Stimulated activated CD8-positive, alpha-beta memory T cell treated with anti-CD3 and anti-CD28 coated beads, Interleukin-4, amount 100 ng/mL, for 48 hours (primary cell): ENCODE results near the gene SALL1.

Experiments
- DNase-seq: peaks from one replicate; pipeline ENCODE4 v3.0.0-alpha.2; 2020

The SALL1 gene

DNA sequence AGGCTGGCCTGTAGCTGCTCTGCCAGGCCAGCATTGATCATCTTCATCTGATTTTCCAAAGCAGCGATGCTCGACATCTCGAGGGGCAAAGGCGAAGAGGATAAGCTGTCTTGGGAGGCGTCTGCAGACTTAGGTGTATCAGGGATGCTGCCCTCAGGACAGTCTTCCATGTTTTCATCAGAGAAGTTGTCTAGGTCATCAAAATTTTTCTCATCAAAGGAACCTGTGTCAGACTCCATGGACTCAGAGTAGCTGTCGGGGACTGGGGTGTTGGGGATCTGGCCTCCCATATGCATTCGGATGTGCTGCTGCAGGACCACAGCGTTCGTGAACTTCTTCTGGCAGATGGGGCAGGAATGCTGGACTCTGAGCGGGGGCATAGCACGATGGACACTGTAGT, 11.5 kb downstream of the SALL1 start:
- no peak for DNase-seq

DNA sequence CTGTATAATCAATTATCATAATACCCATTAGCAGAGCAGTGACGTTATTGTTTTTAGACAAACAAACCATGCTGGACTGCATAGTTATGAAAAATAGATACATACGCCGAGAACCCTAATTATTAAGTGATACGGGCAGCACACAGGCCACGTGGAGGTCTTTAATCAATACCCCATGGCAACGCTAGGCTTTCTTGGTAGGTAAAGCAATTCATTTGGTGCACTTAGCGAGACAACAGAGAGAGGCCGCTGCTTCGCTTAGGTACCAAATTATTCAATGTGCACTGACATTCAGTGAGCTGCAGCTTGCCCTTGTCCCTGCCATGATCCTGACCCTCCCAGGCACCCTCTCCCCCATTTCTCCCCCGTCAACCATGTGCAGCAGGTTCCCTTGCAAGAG, 12.9 kb downstream of the SALL1 start:
- DNase-seq = no peak

DNA sequence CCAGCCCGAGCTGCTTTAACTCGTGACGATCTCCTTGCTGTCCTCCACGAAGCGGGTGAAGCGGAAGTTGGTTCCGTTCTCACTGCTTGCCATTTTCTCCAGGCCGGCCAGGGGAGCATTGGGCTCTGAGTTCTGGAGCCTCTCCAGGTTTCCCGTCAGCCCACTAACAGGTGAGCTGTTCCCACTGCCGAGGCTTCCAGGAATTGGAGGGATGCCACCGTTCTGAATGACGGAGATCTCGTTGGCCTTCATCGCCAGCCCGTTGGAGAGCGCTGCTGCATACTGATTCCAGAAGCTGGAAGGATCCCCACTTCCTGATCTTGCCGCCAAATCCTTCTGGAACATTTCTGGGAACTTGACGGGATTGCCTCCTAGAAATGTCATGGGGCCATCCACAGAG, 14.0 kb downstream of the SALL1 start:
- DNase-seq = no peak

DNA sequence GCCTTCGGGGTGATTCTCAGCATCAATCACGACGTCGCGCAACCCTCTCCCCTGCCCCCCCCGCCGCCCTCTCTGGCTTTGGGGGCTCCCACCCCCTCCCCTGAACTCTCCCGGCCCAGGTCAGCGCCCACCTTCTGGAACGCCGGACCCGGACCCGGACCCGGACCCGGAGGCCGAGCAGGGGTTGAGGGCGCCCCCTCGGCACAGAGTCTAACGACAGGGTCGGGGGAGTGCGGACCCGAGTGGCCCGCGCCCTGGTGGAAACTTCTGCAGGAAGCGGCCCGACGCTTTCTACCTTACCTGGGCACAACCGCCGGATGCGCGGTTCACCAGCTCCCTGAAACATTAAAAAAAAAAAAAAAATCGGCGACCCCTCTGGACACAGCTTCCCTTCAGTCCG, 16.2 kb downstream of the SALL1 start:
- DNase-seq = no peak

DNA sequence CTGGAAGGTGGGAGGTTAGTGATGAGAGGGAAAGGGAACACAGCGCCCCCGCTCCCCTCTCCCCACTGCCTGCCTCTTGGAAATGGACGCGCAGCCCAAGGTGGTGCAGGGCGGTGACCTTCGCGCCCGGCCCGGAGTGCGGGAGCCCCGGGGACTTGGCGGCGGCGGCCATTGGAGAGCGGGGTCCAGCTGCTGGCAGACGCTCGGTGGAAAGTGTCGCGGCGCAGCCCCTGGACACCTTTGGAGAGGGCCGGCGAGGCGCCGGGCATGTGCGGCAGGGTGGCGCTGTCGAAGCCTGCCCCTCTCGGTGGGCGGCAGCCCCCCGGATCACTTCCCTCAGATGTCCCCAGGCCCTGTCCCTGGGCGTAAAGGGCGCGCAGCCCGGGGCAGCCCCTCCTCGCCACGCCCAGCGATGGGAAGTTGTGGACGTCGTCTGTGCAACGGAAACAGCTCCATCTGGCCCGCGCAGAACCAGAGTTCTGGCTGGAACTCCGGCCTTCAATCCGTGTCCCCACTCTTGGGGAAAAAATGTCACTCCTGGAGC, 16.7 kb downstream of the SALL1 start:
- DNase-seq = no peak

DNA sequence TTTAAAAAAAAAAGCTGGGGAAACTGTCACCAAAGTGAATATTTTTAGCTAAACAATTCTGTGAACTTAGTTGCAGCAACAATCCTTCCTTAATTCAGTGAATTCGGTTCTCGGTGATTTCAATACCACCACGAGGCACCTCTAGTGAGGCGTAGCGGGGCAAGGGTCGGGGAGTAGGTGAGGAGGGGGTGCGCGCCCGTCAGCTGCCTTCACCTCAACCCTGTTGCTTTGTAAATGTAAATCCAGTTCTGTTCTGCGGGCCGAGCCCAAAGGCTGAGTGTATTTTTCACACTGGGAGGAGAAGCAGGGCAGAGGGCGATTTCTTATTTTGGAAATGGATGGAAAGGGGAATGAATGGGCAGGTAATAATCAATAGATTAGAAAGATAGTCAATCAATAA, 17.4 kb downstream of the SALL1 start:
- DNase-seq = no peak

DNA sequence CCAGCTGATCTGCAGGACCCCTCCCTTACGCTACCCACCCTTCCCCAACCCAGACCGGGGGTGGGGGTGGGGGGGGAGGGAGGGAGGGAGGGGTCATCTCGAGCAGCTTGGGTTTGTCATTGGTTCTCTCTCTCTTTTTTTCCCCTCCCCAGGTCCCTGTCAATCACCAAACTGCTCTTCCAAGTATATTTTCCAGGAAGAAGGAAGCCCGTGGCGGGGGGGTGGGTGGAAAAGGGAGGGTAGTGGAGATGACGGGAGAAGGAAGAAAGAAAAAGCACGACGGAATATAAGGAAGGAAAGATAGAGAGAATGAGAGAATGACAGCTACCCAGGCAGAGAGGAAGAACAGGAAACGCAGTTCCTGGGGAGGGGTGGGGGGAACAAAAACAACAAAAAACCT, 17.9 kb downstream of the SALL1 start:
- no peak for DNase-seq

DNA sequence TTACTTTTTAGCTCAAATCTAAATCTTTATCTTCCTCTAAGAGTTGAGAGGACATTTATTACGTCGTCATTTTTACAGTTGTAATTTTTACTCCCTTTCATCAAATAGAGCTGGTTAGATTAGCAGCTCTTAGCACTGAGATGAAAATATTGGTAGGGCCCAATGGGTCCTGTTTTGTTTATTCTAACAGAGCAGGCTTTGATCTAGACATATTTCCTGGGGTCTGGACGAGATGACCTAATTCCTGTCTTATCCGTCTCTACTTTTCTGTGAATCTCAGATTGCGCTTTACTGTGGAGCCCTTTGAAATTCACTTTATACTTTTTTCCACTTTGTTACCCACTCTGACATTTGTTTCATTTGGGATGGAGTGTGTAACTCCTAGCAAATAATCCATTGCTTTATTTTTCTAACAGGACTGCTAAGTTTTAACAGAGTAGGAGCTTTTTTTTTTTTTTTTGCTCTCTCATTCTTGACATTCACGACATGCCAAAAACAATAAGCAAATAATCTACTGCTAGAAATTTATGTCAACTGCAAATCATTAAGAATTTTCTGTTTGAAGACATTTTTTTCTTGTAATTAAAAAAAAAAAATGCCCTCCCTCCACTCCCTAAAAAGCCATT, 18.5 kb downstream of the SALL1 start:
- DNase-seq = no peak

DNA sequence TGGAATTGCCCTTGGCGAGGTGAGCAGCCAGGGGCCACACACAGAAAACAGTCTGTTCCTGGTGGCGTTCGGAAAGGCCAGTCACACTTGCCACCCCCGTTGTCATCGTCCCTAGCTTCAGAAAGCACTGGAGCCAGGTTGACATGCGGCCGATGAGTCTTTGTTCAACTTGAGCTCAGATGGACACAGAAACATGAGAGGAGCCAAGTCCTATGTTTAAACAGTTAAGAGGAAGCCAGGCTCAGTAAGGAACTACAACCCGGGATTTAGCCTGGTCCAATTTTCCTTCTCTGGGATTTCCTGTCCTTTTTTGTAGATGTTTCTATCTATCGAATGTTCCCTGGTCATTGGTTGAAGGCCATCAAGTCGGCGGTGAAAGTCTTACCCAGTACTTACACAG, 19.5 kb downstream of the SALL1 start:
- DNase-seq = no peak

DNA sequence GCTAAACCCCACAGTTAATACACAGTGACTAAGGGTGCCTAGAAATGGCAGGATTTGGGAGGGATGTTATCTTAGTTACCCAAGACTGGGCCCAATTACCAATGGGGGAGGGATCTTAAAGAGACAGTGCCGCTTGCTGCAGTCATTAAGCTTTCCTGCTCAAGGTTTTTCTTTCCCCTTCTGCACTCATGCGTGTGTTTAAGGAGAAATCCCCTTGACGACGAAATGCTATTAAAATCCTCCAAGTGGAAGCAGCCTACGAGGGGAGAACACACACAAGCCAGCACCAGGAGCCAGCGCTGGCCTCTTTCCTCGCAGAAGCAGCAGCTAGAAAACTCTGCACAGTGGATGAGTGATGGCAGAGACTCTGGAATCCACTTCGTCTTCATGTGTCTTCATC, 22.0 kb downstream of the SALL1 start:
- no peak for DNase-seq

DNA sequence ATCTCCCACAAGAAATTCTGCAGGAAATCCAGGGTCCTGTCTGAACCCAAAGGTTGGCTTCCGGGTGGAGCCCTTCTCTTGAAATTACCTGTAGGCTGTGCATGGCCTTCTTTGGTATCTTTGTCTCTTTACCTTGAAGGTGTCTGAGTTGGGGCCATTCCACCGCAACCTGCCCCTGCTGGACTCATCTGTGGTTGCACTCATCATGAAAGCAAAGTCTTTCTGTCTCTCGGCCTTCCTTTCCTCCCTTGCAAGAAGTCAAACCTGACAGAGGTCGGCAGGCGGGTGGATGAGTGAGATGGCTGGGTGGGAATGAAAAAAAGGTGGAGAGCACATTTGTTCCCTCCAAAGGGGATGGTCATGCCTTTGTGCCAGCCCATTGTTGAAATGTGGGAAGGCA, 25.1 kb downstream of the SALL1 start:
- DNase-seq = no peak

DNA sequence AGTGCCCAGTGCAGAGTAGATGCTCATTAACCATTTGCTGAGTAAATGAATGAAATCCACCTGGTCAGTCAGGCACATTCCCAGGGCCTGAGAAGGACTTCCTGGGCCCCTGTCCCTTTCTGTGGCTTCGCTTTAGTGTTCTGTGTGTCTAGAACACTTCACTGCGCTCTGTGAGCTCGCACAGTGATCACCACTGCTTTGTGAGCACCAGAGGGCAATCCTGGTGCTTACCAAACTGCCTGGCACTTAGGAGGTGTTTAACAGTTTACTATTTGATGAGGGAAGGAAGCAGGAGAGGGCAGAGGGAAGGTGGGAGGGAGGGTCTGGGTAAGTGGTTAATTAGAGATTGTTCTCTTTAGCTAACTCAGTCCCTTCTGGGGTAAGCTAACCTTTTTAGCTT, 26.2 kb downstream of the SALL1 start:
- DNase-seq = no peak

DNA sequence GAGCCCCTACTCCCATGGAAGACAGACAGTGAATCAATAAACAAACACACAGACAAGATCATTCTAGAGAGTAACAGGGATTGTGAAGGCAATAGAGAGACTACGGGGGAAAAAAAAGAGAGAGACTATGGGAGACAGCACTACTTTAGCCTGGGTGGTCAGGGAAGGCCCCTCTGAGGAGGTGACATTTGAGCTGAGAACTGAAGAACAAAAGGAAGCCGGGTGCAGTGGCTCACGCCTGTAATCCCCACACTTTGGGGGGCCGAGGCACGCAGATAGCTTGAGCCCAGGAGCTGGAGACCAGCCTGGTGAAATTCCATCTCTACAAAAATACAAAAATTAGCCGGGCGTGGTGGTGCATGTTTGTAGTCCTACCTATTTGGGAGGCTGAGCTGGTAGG, 29.2 kb downstream of the SALL1 start:
- no peak for DNase-seq

DNA sequence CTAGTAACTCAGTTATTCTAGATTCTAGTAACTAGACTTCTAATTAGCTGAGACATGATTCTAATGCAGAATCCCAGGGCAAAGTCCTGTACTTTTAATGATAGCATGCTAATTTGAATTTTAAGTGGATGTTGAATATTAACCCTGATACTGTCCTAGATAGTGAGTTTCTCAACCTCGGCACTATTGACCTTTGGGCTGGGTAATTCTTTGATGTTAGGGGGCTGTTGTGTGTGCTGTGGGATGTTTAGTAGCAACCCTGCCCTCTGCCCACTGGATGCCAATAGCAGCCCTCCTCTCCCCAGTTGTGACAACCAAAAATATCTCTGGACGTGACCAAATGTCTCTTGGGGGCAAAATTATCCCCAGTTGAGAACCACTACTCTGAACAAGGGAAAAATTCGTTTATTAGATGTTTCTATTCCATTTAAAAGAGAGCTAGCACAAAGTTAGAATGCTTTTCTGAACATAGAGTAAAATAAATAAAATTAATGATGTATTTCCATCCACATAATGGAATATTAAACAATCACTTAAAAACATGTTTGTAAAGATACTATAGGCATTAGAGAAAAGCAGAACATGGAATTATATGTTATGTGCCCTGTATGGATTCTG, 30.2 kb downstream of the SALL1 start:
- DNase-seq = no peak

DNA sequence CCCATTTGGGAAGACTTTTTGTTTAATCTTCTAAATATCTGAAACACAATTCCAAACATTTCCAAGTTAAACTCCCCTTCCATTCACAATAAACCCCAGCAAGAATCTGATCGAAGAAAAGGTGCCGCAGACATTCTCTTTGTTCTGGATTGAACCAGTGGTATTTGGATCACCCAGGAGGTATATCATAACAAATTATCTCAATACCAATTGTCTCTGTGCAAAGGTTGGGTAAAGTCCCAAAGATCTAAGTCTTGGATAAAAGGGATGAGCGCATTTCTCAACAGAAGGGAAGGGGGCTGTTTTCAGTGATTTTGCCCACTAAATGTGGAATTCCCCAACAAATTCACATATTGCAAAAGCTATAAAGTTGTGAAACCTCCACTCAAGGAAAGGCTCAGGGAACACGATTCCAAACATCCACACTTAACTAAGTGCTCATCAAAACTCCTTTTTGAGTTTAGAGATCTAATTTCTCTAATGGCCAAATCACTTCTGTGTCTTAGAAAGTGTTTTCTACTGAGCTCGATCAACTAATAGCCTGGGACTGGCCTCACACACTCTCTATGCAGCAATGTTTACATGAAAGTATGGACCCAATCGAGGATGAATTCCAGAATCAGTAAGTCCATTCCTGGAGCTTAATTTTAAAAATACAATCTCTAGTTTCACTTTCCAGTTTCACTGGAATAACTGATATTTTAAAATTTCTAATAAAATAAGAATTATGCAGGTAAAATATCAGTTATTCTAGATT, 30.9 kb downstream of the SALL1 start:
- DNase-seq = no peak

DNA sequence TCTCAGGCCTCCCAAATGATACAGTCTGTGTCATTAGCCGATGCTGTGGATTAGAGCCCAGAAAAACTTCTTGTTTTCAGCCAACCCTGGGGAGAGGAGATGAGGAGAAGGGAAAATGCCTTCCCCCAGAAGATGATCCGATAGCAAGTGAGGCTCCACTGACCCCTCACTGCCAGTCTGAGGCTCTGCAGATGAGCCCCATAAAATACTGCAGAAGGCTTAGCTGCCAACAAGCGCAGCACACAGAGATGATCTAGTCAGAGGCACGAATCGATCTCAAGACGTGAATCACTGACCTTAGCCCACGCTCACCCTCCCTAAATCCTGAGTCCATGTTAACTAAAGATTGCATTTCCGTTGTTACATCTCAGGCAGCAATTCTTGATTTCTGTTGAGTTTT, 31.5 kb downstream of the SALL1 start:
- DNase-seq = no peak

DNA sequence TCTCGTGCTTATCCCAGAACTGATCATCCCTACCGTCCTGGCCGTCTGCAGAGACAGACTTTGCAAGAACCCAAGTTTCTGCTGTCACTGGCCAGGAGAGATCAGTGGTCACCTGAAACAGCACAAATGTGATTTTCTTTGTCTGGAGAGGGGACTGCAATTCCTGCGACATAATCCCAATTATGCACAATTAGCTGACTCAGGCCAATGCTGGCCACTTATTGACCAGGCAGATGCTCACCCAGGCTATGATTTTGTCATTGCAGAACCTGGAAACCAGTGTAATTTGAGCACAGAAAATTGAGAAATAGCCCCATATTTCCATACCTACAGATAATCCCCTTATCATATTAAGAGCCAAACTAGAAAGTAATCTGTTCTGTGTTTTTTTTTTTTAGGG, 34.7 kb downstream of the SALL1 start:
- no peak for DNase-seq

DNA sequence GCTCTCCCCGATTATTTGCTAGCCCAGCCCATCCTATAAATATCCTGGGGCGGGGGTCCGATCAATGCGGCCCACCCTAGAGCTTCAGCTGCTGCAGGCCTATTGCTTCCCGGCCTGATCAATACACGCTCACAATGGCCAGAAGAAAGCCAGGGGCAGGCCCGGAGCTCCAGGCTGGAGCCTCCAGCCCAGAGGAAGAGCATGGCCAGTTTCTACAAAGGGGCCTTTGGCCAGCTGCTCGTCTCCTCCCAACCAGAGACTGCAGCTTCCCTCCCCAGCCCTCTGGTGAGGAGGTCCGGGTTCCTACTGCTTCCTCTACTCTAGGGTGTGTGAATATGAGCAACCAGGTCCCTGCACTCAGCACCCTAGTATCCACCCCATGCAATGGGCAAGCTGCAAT, 36.7 kb downstream of the SALL1 start:
- no peak for DNase-seq

DNA sequence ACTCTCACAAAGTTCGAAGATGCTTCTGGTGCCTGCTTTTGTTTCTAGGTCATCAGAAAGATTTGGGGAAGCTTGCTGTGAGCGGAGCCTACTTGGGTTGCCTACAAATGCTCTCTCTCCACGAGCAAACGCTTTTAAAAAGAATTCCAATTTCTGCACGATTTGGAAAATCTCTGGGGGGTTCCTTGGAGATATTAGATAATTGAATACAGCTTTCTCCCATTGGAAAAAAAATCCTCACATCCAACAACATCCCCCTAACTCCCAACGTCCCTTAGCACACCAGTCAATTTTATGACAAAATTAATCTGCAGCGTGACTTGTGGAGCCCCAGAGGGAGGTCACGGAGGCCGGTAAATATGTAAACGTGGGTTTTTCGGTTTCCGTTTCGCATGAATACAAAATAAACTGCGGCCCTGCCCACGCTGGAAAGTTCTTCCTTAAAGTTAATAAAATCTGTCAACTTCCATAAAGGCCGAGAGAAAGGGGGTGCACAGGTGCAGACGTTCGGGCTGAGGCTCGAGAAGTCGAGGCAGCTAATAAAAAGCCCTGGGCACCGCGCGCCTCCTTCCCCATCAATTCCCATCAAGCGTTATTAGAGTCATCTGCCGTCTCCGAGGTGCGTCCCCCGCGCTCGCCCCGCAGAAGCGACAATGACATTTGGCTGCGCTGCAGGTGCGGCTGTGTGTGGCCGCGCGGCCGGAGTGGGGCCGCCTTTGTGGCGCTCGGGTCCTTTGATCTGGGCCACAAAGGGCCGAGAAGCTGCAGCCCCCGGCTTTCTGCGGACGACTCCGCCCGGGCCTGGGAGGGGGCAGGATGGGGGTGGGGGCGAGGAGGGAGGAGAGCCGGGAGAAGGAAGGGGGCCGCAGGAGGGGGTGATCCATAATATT, 37.6 kb downstream of the SALL1 start:
- no peak for DNase-seq

DNA sequence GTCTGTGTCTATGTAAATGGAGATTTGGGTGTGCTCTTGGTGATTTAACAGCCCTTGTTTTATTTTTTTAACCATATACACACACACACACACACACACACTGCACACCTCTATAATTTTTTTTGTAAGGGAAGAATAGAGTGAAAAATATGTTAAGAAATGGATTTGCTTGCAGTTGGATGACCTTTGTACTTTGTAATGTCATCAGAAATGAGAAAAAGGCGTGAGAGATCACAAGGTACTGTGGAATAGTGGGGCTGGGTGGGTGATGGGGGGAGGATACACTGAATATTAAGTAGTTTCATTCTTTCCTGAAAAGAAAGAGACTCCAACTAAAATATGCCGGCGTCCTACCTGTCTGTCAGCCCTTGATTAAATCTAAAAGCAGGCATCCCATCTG, 38.7 kb downstream of the SALL1 start:
- DNase-seq = no peak

DNA sequence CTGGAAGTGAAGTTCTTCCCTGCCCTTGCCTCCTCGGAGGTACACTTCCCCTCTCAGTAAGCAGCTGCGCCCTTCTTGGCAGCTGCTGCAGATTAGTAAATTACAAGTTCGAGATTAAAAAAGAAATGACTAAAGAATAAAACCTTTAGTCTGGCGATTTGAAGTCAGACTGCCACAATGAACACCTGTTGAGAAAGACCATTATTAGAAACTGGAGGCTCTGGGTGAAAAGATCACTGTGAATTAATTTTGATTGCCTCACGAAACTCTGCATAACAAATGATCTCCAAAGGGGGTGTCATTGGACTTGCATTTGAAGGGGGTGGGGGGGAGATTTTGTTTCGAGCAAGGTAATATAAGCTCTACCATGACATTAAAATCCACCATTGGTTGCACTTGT, 39.3 kb downstream of the SALL1 start:
- no peak for DNase-seq

DNA sequence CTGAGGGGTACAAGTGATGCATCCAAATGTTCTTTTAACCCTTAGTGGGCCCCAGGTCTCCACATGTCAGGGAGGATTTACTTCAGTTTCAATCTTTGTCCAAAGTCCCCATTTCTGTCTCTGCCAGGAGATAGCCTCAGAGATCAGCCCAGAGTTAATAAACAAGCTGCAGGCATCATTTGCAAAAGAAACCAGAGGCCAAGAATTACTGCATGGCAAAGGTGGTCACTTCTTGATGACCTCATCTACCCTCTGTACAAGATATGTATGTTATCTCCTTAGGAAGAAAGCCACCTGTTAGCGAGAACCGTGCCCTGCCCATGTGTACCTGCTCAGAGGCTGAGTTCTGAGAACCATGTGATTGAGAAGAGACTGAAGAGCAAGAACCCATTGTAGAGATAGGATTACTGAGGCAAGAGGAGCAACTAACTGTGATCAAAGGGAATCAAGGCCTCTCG, 40.3 kb downstream of the SALL1 start:
- DNase-seq = no peak

DNA sequence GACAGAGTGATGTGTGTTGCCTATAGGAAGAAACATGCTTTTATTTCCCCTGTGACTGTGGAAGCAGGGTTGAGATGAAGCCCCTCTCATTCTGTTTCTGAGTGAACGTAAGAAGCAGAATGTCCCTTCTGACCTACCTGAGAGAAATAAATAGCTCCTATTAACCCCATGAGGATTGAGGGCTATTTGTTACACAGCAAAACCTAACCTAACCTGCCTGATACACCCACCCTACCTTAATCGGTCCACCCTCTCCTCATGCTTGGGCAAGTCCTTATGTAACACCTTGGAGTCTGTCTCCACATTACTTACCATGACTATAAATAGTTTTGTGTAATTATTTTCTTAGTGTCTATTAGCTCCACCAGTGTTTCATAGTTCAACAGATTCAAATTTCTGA, 41.9 kb downstream of the SALL1 start:
- DNase-seq = no peak
